Esophagus muscularis mucosa (tissue), 2 donors: ENCODE results near the gene GPC6.

ENCODE experiments used
- POLR2A ChIP-seq: fragments of 450-650 bp; IDR thresholded peaks from one replicate; pipeline ENCODE4 v1.6.1; 2017; ENCODE audit warnings: antibody characterized with exemption, moderate library complexity, mild to moderate bottlenecking, low read depth
- POLR2AphosphoS5 ChIP-seq, 2 donors: sonication (generic); formaldehyde crosslinking; IDR thresholded peaks; one replicate each; pipeline ENCODE4 v1.6.1; 2017; ENCODE audit warnings: antibody characterized with exemption in 2 of 2

GRCh38 chr13:94214121-94214520, 987.5 kb downstream of the GPC6 start:
- TF ChIP-seq POLR2AphosphoS5 (IDR thresholded peaks at IDR 0.05), result no peak
- TF ChIP-seq POLR2A, result no peak
